Left cardiac atrium (tissue), 4 donors: ENCODE data around the gene CEL. TPM values are rescaled to one million over a fixed set of nuclear protein-coding genes. Genes with fewer than 3 reads are reported as not detected.
A peak's percentile ranks its signal among the peaks of the same experiment; 100 is the strongest.

ENCODE experiments used
- ATAC-seq, 2 donors: fragments of 200-7000 bp; cut with Tn5 transposase; one replicate each; pipeline ENCODE4 v1.9.1; 2020; ENCODE audit warnings: mild to moderate bottlenecking in 2 of 2, moderate library complexity in 2 of 2
- DNase-seq: peaks from one replicate; pipeline ENCODE4 v3.0.0-alpha.2; 2020
- intact Hi-C, 2 donors: fragments of 100-400 bp; cut with DNase I; formaldehyde crosslinking; loops; one replicate each; pipeline versions ENCODE4 v1.14.1 to v1.15.1; 2022 to 2023
- total RNA-seq, 2 donors: library from RNA; stranded (reverse); fragmentation: NEBNext Ultra II Directional; extraction: Animal tissue kit (Norgen Biotek cat#: 25700); gene quantifications; one replicate each; pipeline ENCODE4 v1.2.1, GENCODE V29; 2021
- donor health status: DM: no; HTN: yes; CAD: no.
- donor health status: DM: no; HTN: yes; CAD: no; lungs with severe emphysema.
- donor health status: DM: yes; HTN: yes; CAD: no.
- donor health status: Dilated cardiomyopathy.

The CEL gene
- total RNA-seq, 2 donors from 2014 or later, result 2.5 to 8.8 TPM

- intact Hi-C loops, result no loop called here
- ATAC-seq (no peak), DNase-seq (no peak)
Observed at GRCh38 chr9:133098104-133098754, 36.4 kb downstream of the CEL start.

- ATAC-seq (no peak), DNase-seq (no peak)
- intact Hi-C loops, result no loop called here
Observed at GRCh38 chr9:133098871-133099270, 37.1 kb downstream of the CEL start.

DNA sequence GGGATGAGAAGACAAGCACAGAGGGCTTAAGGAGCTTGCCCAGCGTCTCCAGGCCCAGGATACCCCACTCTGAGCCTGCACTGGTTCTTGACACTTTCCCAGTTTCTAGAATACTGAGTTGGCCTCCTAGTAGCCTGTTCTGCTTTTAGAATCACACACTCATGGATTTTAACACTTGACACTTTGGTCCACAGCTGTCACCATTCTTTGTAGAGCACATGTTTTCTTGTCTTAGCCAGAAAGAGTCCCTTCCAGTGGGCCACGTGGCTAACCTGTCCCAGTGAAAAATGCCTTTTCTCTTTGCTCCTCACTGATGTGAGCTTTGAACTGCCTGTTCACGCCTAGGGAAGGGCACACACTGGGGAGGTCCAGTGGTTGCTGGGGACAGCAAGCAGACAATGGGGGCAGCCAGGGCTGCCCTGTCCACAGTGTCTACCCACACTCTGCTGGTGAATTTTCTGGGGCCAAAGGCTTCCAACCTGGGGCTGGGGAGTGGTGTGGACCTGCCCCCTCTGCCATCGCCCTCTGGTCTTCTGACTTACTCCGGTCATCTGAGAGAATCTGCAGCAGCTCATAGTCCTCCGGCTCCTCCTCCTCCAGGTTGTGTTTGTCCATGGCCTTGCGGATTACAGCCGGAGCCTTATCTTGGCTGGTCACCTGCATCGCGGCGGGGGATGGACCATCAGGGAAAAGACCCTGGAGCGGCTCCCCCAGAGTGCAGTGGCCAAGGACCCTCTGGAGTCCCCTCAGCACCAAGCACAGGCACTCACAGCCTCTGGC, 38.1 kb downstream of the CEL start:
- ATAC-seq, result no peak
- intact Hi-C loops, result no loop called here

DNA sequence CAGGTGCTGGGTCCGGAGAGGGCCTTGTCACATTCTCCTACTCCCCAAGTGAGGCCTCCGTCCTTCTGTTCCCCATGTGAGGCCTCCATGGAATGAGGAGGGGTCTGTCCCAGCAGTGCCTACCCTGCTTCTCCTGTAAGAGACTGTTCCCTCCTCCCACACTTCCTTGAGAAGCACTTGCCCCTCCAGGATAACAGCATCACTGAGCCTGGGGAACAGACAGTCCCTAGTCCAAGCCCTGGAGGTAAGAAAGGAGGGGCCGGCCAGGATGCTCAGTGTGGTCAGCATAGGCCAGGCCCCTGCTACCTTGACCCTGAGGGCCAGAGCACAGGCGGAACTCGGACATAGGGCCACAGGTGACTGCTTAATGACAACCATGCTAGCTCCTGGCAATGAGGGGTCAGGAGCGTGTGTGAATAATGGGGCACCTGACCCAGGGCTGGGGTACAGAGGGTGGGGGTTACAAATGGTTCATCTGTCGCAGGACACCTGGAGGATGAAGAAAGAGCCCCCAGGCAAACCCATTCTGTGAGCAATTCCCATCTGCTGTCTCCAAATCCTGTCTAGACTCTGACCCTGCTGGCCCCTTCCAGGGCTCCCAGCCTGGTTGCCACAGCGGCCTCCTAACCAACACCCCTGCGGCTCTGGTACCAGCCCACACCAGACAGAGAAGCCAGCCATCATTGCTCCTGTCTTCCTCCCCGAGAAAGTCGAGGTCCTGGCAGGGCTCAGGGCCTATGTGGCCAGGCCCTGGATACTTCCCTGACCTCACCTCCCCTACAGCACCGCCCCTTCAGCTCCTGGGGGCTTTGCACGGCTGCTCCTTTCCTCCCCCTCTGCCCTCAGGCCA, 39.0 kb downstream of the CEL start:
- no peak for ATAC-seq
- intact Hi-C loops, result no loop called here
- no peak for DNase-seq

More for the DNA sequence above, 38.1 kb downstream of the CEL start:
- DNase-seq, result no peak

- no peak for DNase-seq
- ATAC-seq, result no peak
- intact Hi-C loops, result no loop called here
Observed at GRCh38 chr9:133101356-133102189, 39.8 kb downstream of the CEL start.

DNA sequence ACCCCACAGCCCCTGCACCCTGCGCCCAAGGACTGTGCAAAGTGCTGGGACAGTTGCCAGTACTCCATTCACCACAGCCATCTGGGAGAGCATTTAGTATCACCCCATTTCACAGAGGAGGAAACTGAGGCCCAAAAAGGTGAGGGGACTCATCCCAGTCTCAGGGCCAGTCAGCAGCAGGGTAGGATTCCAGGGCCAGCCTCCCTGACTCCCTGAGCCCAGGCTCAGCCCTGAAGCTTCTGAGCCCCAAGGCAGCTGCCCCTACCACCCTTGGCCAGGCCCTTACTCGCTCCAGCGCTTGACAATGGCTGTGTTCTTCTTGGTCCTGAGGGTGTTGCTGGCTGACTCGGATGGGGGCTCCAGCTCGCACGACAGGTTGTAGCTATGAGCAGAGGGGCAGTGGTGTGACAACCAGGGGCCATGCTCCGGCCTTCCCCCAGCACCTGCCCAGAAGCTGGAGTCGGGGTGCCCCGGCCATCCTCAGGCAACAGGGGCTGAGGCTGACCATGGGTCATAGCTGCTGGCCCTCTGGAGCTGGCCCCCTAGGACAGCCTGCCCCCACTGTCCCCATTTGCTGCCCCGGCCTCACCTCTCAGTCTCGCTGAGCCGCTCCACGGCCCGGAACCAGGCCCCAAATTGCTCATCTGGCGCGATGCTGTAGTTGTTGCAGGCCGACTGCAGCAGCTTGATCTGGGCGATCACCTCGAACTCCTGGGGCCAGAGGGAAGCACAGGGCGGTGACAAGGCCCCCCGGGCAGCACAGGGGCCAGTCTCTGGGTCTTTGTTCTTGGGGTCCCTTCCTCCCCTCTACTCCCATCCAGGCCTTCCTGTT, 40.6 kb downstream of the CEL start:
- intact Hi-C loops, result loop anchor here in 1 of 2 donors (1.0 kb wide), 1 partner anchor 45 kb away; no protein-coding TSS in a partner anchor
- no peak for ATAC-seq
- DNase-seq, result no peak

- peak; percentile 73 for DNase-seq
- intact Hi-C loops, result loop anchor here in 1 of 2 donors (1.0 kb wide), 1 partner anchor 44 kb away; no protein-coding TSS in a partner anchor
- ATAC-seq, result peak; percentile 73 to 82
Observed at GRCh38 chr9:133103183-133103986, 41.6 kb downstream of the CEL start.

DNA sequence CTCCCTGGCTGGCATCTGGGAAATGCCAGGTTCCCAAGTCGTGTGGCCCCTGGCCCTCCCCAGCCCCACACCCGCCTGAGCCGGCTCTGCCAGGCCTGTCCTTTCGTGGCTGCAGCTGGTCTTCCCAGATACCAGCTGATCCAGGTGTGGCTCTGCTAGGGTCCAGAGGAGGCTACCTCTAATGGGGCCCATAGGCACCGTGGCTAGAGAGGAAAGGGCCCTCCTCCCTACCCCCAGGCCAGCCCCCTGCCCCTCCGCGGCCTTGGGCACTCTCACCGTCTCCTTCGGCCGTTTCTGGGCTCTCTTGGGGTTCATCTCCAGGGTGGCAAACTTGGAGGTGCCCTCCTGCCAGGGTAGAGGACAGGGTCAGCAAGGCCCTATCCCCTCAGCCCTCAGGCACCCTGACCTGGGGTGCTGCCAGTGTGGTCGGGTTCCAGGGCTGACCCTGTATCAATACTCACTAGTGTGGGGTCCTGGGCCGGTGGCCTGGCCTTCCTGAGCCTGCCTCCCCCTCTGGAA, 42.3 kb downstream of the CEL start:
- DNase-seq (no peak), ATAC-seq (no peak)
- intact Hi-C loops, result loop anchor here (1.0 to 2.0 kb wide), 2 partner anchors 41 to 43 kb away; no protein-coding TSS in a partner anchor

DNA sequence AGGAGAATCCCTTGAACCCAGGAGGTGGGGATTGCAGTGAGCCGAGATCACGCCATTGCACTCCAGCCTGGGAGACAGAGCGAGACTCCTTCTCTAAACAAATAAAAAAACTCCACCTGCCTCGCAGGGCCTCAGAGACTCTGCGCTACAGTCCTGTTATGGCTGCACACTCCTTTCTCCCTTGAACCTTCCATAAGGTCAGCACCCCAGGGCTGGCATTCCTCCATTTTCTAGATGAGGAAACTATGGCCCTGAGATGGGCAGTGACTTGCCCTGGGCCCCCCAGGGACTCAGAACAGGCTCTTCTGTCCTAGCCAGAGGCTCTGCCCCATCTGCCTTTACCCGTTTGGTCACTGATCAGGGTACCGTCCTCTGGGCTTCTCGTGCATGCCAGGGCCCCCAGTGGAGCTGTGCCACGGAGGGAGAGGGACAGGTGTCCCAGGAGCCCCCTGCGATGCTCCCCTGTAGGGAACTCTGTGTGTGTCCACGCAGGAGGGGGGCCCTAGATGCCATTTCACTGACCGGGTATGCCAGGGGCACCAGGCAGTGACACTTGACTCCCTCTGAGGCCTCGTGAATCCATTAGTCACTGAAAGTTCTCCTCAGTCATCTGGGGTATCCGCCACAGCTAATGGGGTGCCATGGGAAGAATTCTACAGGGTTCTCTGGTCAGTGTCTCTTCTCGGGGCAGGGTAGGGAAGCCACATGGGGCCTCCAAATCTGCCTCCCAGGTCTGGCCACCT, 43.1 kb downstream of the CEL start:
- ATAC-seq (no peak), DNase-seq (peak; percentile 10)
- intact Hi-C loops, result loop anchor here in 1 of 2 donors (2.0 kb wide), 1 partner anchor 40 kb away; no protein-coding TSS in a partner anchor

- intact Hi-C loops, result loop anchor here in 1 of 2 donors (2.0 kb wide), 1 partner anchor 39 kb away; no protein-coding TSS in a partner anchor
- ATAC-seq, result no peak
- peak; percentile 9 for DNase-seq
Observed at GRCh38 chr9:133105461-133105770, 43.6 kb downstream of the CEL start.

- no peak for ATAC-seq
- intact Hi-C loops, result no loop called here
- peak; percentile 15 for DNase-seq
Observed at GRCh38 chr9:133106511-133107244, 44.9 kb downstream of the CEL start.

DNA sequence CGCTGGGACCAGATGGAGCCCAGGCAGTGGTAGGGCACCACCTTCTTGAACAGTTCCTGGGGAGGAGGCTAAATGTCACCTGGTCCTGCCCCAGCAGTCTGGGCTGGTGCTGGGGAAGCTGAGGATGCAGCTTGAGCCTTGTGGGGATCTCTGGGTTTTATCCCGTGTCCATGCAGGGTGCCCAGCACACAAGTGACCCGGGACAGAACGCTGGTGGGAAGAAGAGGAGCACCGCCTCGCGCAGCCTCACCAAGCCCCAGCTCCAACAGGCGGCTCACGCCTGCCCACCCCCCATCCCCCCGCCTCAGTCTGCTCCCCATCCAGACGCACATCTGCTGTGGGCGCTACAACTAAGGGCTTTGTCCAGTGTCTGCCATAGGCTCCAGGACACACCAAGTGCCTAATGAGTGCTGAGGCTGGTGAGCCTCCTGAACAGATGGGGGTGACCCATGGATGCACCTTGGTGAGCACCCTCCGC, 45.5 kb downstream of the CEL start:
- DNase-seq (no peak), ATAC-seq (no peak)
- intact Hi-C loops, result no loop called here

GRCh38 chr9:133107961-133108793, 46.4 kb downstream of the CEL start:
- ATAC-seq, result no peak
- intact Hi-C loops, result no loop called here
- peak; percentile 14 for DNase-seq

DNA sequence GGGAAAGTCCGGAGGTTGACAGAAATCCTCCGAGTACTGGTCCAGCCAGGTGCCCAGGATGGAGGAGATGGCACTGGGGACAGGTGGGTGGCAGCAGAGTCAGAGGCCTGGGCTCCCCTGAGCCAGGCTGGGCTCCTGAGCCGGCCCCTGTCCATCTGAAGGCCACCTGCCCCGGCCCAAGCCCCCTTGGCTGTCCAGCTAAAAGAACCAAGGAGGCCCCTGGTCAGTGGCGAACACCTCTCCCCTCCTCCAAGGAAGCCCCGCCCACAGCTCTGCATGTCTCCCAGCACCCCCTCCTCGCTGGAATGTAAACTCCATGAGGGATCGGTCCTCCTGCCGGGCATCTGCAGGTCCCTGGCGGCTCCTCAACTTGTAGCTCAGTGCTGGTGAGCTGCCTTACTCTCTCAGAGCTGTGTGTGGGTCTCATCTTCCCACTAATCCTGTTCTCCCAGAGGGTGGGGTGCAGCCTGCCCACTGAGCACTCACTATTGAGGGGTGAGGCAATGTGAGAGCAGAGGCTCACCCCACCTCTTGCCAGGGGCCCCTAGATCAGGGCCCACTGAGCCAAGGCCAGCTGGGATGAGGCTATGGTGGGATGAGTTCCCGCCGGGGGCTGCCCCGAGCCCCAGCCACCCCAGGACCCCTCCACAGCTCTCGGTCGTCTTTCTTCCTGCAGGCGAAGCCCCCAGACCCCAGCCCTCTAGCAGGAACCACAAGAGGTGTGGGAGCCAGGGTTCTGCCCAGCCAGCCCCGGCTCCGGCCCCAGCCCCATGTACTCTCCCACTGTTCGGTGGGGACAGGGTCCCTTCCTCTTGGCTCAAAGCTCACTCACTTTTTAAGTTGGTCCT, 47.2 kb downstream of the CEL start:
- intact Hi-C loops, result no loop called here

More for the DNA sequence above, 47.2 kb downstream of the CEL start:
- DNase-seq (peak; percentile 12), ATAC-seq (no peak)
